Liver (tissue), 9 donors: ENCODE measurements around the gene YIPF2. TPM values are rescaled to one million over a fixed set of nuclear protein-coding genes. Genes with fewer than 3 reads are reported as not detected.

Experiments
- DNase-seq: peaks from one replicate; pipeline ENCODE4 v3.0.0-alpha.2; 2017; ENCODE audit warnings: low spot score
- H3K27ac ChIP-seq, 2 donors: one replicate each; pipeline ENCODE4 v1.7.0; 2013; ENCODE audit warnings: inconsistent platforms in 2 of 2, low read length in 2 of 2, control low read depth in 1 of 2, low read depth in 1 of 2, mild to moderate bottlenecking in 1 of 2
- H3K27me3 ChIP-seq, 4 donors: one replicate each; pipeline versions ENCODE4 v1.6.1 to v1.7.0; 2013; ENCODE audit warnings: low read length in 3 of 4, inconsistent platforms in 1 of 4, mild to moderate bottlenecking in 1 of 4, moderate library complexity in 1 of 4; ENCODE audit not compliant: control insufficient read depth in 4 of 4, insufficient read depth in 4 of 4
- H3K36me3 ChIP-seq, 4 donors: one replicate each; pipeline versions ENCODE4 v1.6.1 to v1.7.0; 2013; ENCODE audit warnings: low read length in 3 of 4, mild to moderate bottlenecking in 3 of 4, low read depth in 1 of 4, moderate library complexity in 1 of 4; ENCODE audit not compliant: control insufficient read depth in 4 of 4, insufficient read depth in 3 of 4
- H3K4me1 ChIP-seq, 4 donors: one replicate each; pipeline versions ENCODE4 v1.6.1 to v1.7.0; 2013; ENCODE audit warnings: low read length in 3 of 4, mild to moderate bottlenecking in 3 of 4, moderate library complexity in 1 of 4; ENCODE audit not compliant: control insufficient read depth in 4 of 4, insufficient read depth in 4 of 4
- H3K4me3 ChIP-seq, 3 donors: one replicate each; pipeline versions ENCODE4 v1.6.1 to v1.7.0; 2013; ENCODE audit warnings: low read length in 3 of 3, control low read depth in 1 of 3, low read depth in 1 of 3, mild to moderate bottlenecking in 1 of 3
- H3K9ac ChIP-seq, 2 donors: one replicate each; pipeline ENCODE4 v1.7.0; 2013; ENCODE audit warnings: low read length in 2 of 2, mild to moderate bottlenecking in 2 of 2, moderate library complexity in 2 of 2, control low read depth in 1 of 2, low read depth in 1 of 2
- H3K9me3 ChIP-seq, 4 donors: one replicate each; pipeline versions ENCODE4 v1.6.1 to v1.7.0; 2013; ENCODE audit warnings: low read length in 3 of 4; ENCODE audit not compliant: control insufficient read depth in 4 of 4
- FOXA2 ChIP-seq: IDR thresholded peaks from 2 replicates; pipeline ENCODE4 v1.6.1; 2016; ENCODE audit warnings: antibody characterized with exemption
- GABPA ChIP-seq, 2 donors: IDR thresholded peaks in 1 of 2; conservative IDR thresholded peaks in 1 of 2; 2 replicates each; pipeline ENCODE4 v1.6.1; 2016; ENCODE audit warnings: antibody characterized with exemption in 2 of 2, mild to moderate bottlenecking in 1 of 2, moderate library complexity in 1 of 2
- HNF4G ChIP-seq: IDR thresholded peaks from 2 replicates; pipeline ENCODE4 v1.6.1; 2016; ENCODE audit warnings: antibody characterized with exemption
- JUND ChIP-seq, 2 donors: IDR thresholded peaks; 2 replicates each; pipeline ENCODE4 v1.6.1; 2016; ENCODE audit warnings: antibody characterized with exemption in 2 of 2
- RAD21 ChIP-seq, 2 donors: IDR thresholded peaks; 2 replicates each; pipeline ENCODE4 v1.6.1; 2016; ENCODE audit warnings: antibody characterized with exemption in 2 of 2, mild to moderate bottlenecking in 2 of 2
- RXRA ChIP-seq, 2 donors: IDR thresholded peaks; 2 replicates each; pipeline ENCODE4 v1.6.1; 2017 to 2018; ENCODE audit warnings: antibody characterized with exemption in 2 of 2, mild to moderate bottlenecking in 1 of 2
- SP1 ChIP-seq: IDR thresholded peaks from 2 replicates; pipeline ENCODE4 v1.6.1; 2018; ENCODE audit warnings: antibody characterized with exemption, mild to moderate bottlenecking
- TAF1 ChIP-seq: conservative IDR thresholded peaks from 2 replicates; pipeline ENCODE4 v1.6.1; 2016; ENCODE audit warnings: antibody characterized with exemption, mild to moderate bottlenecking
- YY1 ChIP-seq: IDR thresholded peaks from 2 replicates; pipeline ENCODE4 v1.6.1; 2016; ENCODE audit warnings: antibody characterized with exemption, mild to moderate bottlenecking
- WGBS: extraction: QIAGEN DNeasy Blood & Tissue Kit; methylation state at CpG from one replicate; pipeline ENCODE4 v1.1.7; 2013; 5-methylcytosine and 5-hydroxymethylcytosine counted together
- polyA plus RNA-seq, 2 donors: library from polyadenylated mRNA; stranded (reverse) in 1 of 2; unstranded in 1 of 2; fragments of 200-250 nt in 1 of 2; fragments of >200 nt in 1 of 2; fragmentation: Nextera tagmentation in 1 of 2; extraction: Ambion mirVana in 1 of 2; gene quantifications; one replicate each; pipeline versions ENCODE4 v1.2.1 to v1.2.3, GENCODE V29; 2013 to 2015
- total RNA-seq, 2 donors: library from RNA; depleted of rRNA; stranded (reverse); fragments of >200 nt; gene quantifications; one replicate each; pipeline ENCODE4 v1.2.3, GENCODE V29; 2014
- TF ChIP-seq, protein P1 (sequence below): IDR thresholded peaks from 2 replicates; pipeline ENCODE4 v1.6.1; 2016; ENCODE audit warnings: antibody characterized with exemption, mild to moderate bottlenecking
- TF ChIP-seq, protein P2 (sequence below): fragments of 150-350 bp; IDR thresholded peaks from 2 replicates; pipeline ENCODE4 v1.5.1; 2017; ENCODE audit warnings: improper control_type of control experiment, low read depth, low read length; ENCODE audit not compliant: missing input control
- TF ChIP-seq, protein P3 (sequence below): IDR thresholded peaks from 2 replicates; pipeline ENCODE4 v1.6.1; 2016; ENCODE audit warnings: antibody characterized with exemption
- donor health status: healthy.
- donor health status: healthy.
- donor health status: healthy.
- donor health status: healthy.
- donor health status: healthy.

Gene YIPF2
- total and polyA plus RNA-seq, 4 donors, result 13.2 to 37.4 (median 35.8) TPM

DNA sequence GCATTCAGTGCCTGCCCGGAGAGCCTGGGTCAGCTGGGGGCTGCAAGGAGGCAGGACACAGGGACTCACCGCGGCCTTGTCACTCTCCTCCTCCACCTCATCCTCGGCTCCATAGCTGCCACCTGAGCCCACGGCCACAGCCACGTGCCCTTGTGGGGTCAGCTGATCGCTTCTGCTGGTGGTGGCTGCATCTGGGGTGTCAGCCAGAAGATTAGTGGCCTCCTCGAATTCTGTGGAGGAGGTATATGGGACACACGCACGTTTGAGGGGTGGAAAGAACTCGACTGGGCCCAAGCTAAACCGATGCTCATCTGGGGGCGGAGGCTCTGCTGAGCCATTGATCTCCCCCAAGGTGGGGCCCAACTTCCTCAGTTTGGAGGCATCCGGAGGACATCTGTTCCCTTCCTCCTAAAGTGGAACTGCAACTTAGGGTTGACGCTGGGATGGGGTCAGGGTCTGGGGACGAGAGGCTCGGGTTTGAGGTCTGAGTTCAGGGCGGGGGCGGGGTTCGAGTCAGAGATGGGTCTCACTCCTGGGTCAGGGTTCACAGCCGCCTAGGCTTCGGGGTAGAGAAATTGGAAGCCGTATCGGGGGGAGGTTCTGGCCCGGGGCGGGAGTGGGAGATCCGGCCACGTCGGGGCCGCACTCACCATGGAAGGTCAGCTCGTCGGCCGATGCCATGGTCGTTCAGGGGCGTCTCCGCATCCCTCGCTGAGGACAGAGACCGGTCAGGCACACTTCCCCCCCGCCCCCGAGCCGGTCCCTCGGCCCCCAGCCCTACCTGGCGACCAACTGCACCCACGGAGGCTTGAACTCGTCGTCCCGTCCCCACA is 493 bp downstream of the YIPF2 start:
- Histone ChIP-seq H3K36me3 (peaks cover 3 to 16% (median 8%) of the 10 kb centered on the region in 4 donors), H3K27me3 (no peaks in the 10 kb centered on the region), H3K27ac (peak overlapping the region; percentile 69 to 70), H3K9ac (peak overlapping the region; percentile 34 to 40), H3K4me1 (peaks cover 9 to 33% (median 23%) of the 10 kb centered on the region in 4 donors), H3K9me3 (no peaks in the 10 kb centered on the region), H3K4me3 (peak overlapping the region; percentile 78 to 95 (median 93))
- TF ChIP-seq GABPA (IDR thresholded peaks at IDR 0.05 in 1 of 2, conservative IDR thresholded peaks at IDR 0.05 in 1 of 2), result no peak
- TF ChIP-seq RXRA (IDR thresholded peaks at IDR 0.05), result no peak
- no peak for TF ChIP-seq HNF4G
- TF ChIP-seq, protein P1, sequence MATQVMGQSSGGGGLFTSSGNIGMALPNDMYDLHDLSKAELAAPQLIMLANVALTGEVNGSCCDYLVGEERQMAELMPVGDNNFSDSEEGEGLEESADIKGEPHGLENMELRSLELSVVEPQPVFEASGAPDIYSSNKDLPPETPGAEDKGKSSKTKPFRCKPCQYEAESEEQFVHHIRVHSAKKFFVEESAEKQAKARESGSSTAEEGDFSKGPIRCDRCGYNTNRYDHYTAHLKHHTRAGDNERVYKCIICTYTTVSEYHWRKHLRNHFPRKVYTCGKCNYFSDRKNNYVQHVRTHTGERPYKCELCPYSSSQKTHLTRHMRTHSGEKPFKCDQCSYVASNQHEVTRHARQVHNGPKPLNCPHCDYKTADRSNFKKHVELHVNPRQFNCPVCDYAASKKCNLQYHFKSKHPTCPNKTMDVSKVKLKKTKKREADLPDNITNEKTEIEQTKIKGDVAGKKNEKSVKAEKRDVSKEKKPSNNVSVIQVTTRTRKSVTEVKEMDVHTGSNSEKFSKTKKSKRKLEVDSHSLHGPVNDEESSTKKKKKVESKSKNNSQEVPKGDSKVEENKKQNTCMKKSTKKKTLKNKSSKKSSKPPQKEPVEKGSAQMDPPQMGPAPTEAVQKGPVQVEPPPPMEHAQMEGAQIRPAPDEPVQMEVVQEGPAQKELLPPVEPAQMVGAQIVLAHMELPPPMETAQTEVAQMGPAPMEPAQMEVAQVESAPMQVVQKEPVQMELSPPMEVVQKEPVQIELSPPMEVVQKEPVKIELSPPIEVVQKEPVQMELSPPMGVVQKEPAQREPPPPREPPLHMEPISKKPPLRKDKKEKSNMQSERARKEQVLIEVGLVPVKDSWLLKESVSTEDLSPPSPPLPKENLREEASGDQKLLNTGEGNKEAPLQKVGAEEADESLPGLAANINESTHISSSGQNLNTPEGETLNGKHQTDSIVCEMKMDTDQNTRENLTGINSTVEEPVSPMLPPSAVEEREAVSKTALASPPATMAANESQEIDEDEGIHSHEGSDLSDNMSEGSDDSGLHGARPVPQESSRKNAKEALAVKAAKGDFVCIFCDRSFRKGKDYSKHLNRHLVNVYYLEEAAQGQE, result no peak
- TF ChIP-seq JUND (IDR thresholded peaks at IDR 0.05), result no peak
- TF ChIP-seq SP1, result no peak
- TF ChIP-seq, protein P2, sequence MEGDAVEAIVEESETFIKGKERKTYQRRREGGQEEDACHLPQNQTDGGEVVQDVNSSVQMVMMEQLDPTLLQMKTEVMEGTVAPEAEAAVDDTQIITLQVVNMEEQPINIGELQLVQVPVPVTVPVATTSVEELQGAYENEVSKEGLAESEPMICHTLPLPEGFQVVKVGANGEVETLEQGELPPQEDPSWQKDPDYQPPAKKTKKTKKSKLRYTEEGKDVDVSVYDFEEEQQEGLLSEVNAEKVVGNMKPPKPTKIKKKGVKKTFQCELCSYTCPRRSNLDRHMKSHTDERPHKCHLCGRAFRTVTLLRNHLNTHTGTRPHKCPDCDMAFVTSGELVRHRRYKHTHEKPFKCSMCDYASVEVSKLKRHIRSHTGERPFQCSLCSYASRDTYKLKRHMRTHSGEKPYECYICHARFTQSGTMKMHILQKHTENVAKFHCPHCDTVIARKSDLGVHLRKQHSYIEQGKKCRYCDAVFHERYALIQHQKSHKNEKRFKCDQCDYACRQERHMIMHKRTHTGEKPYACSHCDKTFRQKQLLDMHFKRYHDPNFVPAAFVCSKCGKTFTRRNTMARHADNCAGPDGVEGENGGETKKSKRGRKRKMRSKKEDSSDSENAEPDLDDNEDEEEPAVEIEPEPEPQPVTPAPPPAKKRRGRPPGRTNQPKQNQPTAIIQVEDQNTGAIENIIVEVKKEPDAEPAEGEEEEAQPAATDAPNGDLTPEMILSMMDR, result no peak
- TF ChIP-seq RAD21 (IDR thresholded peaks at IDR 0.05), result no peak
- peak; percentile 51 for DNase-seq
- WGBS, result 7% methylated on average over 47 of the region's 47 CpGs

DNA sequence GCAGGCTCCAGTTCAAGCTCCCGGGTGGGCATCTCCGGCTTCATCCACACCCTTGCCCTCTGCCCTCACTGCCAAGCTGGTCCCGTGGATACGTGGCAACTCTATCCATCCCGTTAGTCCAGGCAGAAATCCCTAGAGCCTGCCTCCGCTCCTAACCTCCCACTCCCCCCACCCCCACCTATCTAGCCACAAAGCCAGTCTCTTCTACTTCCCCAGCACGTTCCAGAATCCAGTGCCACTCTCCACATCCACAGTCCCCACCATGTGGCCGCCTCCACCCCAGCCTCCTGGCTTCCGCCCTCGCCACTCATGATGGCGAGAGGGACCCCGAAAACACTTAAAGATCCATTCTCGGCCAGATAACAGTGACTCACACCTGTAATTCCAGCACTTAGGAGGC is 3.8 kb downstream of the YIPF2 start:
- WGBS, result 94% methylated on average over 13 of the region's 13 CpGs
- Histone ChIP-seq H3K4me1 (peaks cover 5 to 22% (median 17%) of the 10 kb centered on the region in 4 donors), H3K4me3 (no peak overlapping the region), H3K27ac (no peak overlapping the region), H3K9me3 (no peaks in the 10 kb centered on the region), H3K27me3 (no peaks in the 10 kb centered on the region), H3K36me3 (peaks cover 3 to 45% (median 10%) of the 10 kb centered on the region in 4 donors), H3K9ac (no peak overlapping the region)
- no peak for DNase-seq
- TF ChIP-seq, protein P2, result no peak
- no peak for TF ChIP-seq TAF1
- TF ChIP-seq FOXA2, result no peak
- TF ChIP-seq, protein P3, sequence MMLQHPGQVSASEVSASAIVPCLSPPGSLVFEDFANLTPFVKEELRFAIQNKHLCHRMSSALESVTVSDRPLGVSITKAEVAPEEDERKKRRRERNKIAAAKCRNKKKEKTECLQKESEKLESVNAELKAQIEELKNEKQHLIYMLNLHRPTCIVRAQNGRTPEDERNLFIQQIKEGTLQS, result no peak
- TF ChIP-seq YY1, result no peak
- TF ChIP-seq HNF4G, result no peak
- TF ChIP-seq GABPA (IDR thresholded peaks at IDR 0.05 in 1 of 2, conservative IDR thresholded peaks at IDR 0.05 in 1 of 2), result no peak
- TF ChIP-seq SP1, result no peak
